HG02623 (cell line): Measurements from ENCODE around the gene ZFYVE16.
"Not testable (repeated sequence)": the region's sequence is repeated elsewhere in the genome, so short reads cannot be mapped to it uniquely, and the experiment has no call there.

ENCODE experiments used
- ATAC-seq: cut with Tn5 transposase; IDR thresholded peaks from one replicate; pipeline ENCODE4 v1.9.1; 2021; ENCODE audit warnings: moderate library complexity; ENCODE audit not compliant: unreplicated experiment

ZFYVE16 gene

GRCh38 chr5:80409367-80409966 is 1.6 kb downstream of the ZFYVE16 start:
- ATAC-seq = no peak

GRCh38 chr5:80411589-80412219 is 3.8 kb downstream of the ZFYVE16 start:
- no peak for ATAC-seq

GRCh38 chr5:80414113-80414512 is 6.2 kb downstream of the ZFYVE16 start:
- no peak for ATAC-seq

- no peak for ATAC-seq
These were observed 10.1 kb downstream of the ZFYVE16 start for GRCh38 chr5:80417973-80418372.

- not testable (repeated sequence) for ATAC-seq
These were observed 16.5 kb downstream of the ZFYVE16 start for GRCh38 chr5:80424365-80424764.

GRCh38 chr5:80435476-80435875 is 27.6 kb downstream of the ZFYVE16 start:
- ATAC-seq = no peak

- no peak for ATAC-seq
These were observed 29.5 kb downstream of the ZFYVE16 start for GRCh38 chr5:80437326-80437725.

- no peak for ATAC-seq
These were observed 30.9 kb downstream of the ZFYVE16 start for GRCh38 chr5:80438739-80439138.

- no peak for ATAC-seq
These were observed 31.3 kb downstream of the ZFYVE16 start for GRCh38 chr5:80439213-80439612.

- no peak for ATAC-seq
These were observed 34.9 kb downstream of the ZFYVE16 start for GRCh38 chr5:80442742-80443141.

- no peak for ATAC-seq
These were observed 45.5 kb downstream of the ZFYVE16 start for GRCh38 chr5:80453366-80453765.

GRCh38 chr5:80463269-80463668 is 55.4 kb downstream of the ZFYVE16 start:
- no peak for ATAC-seq

GRCh38 chr5:80466669-80467485 is 59.0 kb downstream of the ZFYVE16 start:
- ATAC-seq = no peak

GRCh38 chr5:80468131-80468530 is 60.3 kb downstream of the ZFYVE16 start:
- ATAC-seq = no peak

GRCh38 chr5:80470631-80471030 is 62.8 kb downstream of the ZFYVE16 start:
- not testable (repeated sequence) for ATAC-seq

- no peak for ATAC-seq
These were observed 67.1 kb downstream of the ZFYVE16 start for GRCh38 chr5:80474929-80475328.

- ATAC-seq = no peak
These were observed 71.8 kb downstream of the ZFYVE16 start for GRCh38 chr5:80479713-80480112.

GRCh38 chr5:80480354-80480753 is 72.5 kb downstream of the ZFYVE16 start:
- ATAC-seq = no peak

- no peak for ATAC-seq
These were observed 73.4 kb downstream of the ZFYVE16 start for GRCh38 chr5:80481019-80481893.

- no peak for ATAC-seq
These were observed 74.7 kb downstream of the ZFYVE16 start for GRCh38 chr5:80482578-80482977.

- no peak for ATAC-seq
These were observed 75.9 kb downstream of the ZFYVE16 start for GRCh38 chr5:80483636-80484232.
